CD4-positive, CD25-positive, alpha-beta regulatory T cell (primary cell): ENCODE data around the gene SOX10. TPM values are rescaled to one million over a fixed set of nuclear protein-coding genes. Genes with fewer than 3 reads are reported as not detected.
"Not testable (repeated sequence)": the region's sequence is repeated elsewhere in the genome, so short reads cannot be mapped to it uniquely, and the experiment has no call there.

Experiments used
- ATAC-seq, 2 donors: fragments of 150-1000 bp; cut with Tn5 transposase; one replicate each; pipeline ENCODE4 v1.10.0; 2021; ENCODE audit warnings: low read depth in 2 of 2, moderate number of reproducible peaks in 2 of 2, moderate library complexity in 1 of 2
- DNase-seq, 3 donors: peaks; one replicate each; pipeline versions ENCODE4 v3.0.0 to v3.0.0-alpha.2; 2012 to 2022; ENCODE audit warnings: mixed read lengths in 1 of 3
- H3K27ac ChIP-seq: one replicate; pipeline ENCODE4 v1.7.0; 2013; ENCODE audit warnings: mild to moderate bottlenecking, low read length; ENCODE audit not compliant: insufficient read depth, poor library complexity, severe bottlenecking
- H3K27me3 ChIP-seq: one replicate; pipeline ENCODE4 v1.7.0; 2013; ENCODE audit warnings: low read length; ENCODE audit not compliant: control insufficient read depth, insufficient read depth
- H3K36me3 ChIP-seq: one replicate; pipeline ENCODE4 v1.7.0; 2013; ENCODE audit warnings: mild to moderate bottlenecking, low read length, moderate library complexity; ENCODE audit not compliant: control insufficient read depth, insufficient read depth
- H3K4me1 ChIP-seq: 2 replicates; pipeline ENCODE4 v1.7.0; 2013; ENCODE audit warnings: mild to moderate bottlenecking, low read length; ENCODE audit not compliant: insufficient read depth, control insufficient read depth, poor library complexity, severe bottlenecking
- H3K4me3 ChIP-seq: one replicate; pipeline ENCODE4 v1.7.0; 2013; ENCODE audit warnings: low read depth, mild to moderate bottlenecking, low read length, moderate library complexity
- H3K9me3 ChIP-seq, 2 experiments: 1 replicate in 1 of 2; 2 replicates in 1 of 2; pipeline ENCODE4 v1.7.0; 2013; ENCODE audit warnings: low read length in 2 of 2, mild to moderate bottlenecking in 1 of 2, moderate library complexity in 1 of 2; ENCODE audit not compliant: control insufficient read depth in 2 of 2
- H3K27ac Mint-ChIP-seq, 3 donors: one replicate each; pipeline ENCODE4 v1.8.0; 2020 to 2022; ENCODE audit warnings: mild to moderate bottlenecking in 3 of 3, mixed read lengths in 3 of 3, moderate library complexity in 2 of 3
- H3K27me3 Mint-ChIP-seq: one replicate; pipeline ENCODE4 v1.8.0; 2022; ENCODE audit warnings: mild to moderate bottlenecking, mixed read lengths
- H3K36me3 Mint-ChIP-seq: one replicate; pipeline ENCODE4 v1.8.0; 2020; ENCODE audit warnings: mixed read lengths
- H3K4me1 Mint-ChIP-seq, 4 donors: one replicate each; pipeline ENCODE4 v1.8.0; 2020 to 2022; ENCODE audit warnings: mixed read lengths in 4 of 4, mild to moderate bottlenecking in 1 of 4
- H3K4me3 Mint-ChIP-seq, 4 donors: one replicate each; pipeline ENCODE4 v1.8.0; 2020 to 2022; ENCODE audit warnings: mild to moderate bottlenecking in 4 of 4, mixed read lengths in 4 of 4, moderate library complexity in 3 of 4
- H3K9me3 Mint-ChIP-seq, 7 donors: one replicate each; pipeline ENCODE4 v1.8.0; 2020 to 2022; ENCODE audit warnings: mixed read lengths in 7 of 7, mild to moderate bottlenecking in 3 of 7, moderate library complexity in 2 of 7
- polyA plus RNA-seq, 4 donors: library from polyadenylated mRNA; unstranded; fragments of 300-500 nt; fragmentation: Illumina TruSeq; gene quantifications; one replicate each; pipeline ENCODE4 v1.2.3, GENCODE V29; 2021
- total RNA-seq: library from RNA; stranded (reverse); gene quantifications from one replicate; pipeline ENCODE4 v1.2.3, GENCODE V29; 2022

SOX10 gene
- total and polyA plus RNA-seq, 5 donors from 2014 or later, result not detected

DNA sequence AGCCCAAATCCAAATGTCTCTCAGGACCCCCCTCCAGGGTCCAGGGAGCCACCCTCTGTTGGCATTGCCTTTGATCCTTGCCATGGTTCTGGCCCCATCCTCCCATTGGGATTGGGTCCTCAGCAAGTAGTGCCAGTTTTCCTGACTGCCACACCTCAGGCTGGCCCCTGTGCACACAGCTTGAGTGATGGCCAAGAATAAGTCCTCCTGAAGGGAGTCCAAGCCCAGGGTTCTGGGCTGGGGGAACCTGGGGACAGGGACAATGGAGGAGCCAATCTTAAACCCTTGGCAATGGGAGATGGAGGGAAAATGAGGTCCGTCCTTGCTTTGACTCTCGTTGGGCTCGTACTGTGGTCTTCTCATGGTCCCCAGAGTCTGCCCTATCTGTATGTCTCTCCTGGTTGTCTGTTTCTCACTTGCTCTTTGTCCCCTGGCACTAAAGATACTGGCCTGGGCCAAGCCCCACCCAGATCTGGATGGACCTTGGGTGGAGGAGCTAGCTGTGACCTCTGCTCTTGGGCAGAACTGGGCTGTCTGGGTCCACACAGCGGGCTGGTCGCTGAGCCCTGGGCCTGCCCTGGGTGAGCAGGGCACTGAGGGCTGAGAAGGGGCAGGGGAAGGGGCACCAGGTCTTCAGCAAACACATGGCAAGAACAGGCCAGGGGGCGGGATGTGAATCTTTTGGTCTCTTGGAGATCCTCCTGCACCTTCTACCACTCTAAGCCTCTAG lies 2.9 kb downstream of the SOX10 start:
- H3K27me3 Mint-ChIP-seq, result no peaks in the 10 kb centered on the region
- Histone ChIP-seq H3K27ac (no peak overlapping the region), H3K4me3 (no peak overlapping the region), H3K36me3 (peaks cover 3% of the 10 kb centered on the region), H3K9me3 (no peaks in the 10 kb centered on the region), H3K4me1 (no peaks in the 10 kb centered on the region), H3K27me3 (no peaks in the 10 kb centered on the region)
- H3K36me3 Mint-ChIP-seq, result peaks cover 3% of the 10 kb centered on the region
- H3K4me3 Mint-ChIP-seq, result no peak overlapping the region
- no peak for ATAC-seq
- H3K27ac Mint-ChIP-seq, result no peak overlapping the region
- H3K9me3 Mint-ChIP-seq, result no peaks in the 10 kb centered on the region
- peaks cover 0 to 2% (median under 1%) of the 10 kb centered on the region in 4 donors for H3K4me1 Mint-ChIP-seq
- no peak for DNase-seq

- H3K9me3 ChIP-seq, result no peaks in the 10 kb centered on the region
- no peak overlapping the region for H3K27ac ChIP-seq
- Mint-ChIP-seq H3K36me3 (peaks cover 15% of the 10 kb centered on the region), H3K4me1 (peaks cover 0 to 2% (median under 1%) of the 10 kb centered on the region in 4 donors), H3K27me3 (no peaks in the 10 kb centered on the region), H3K4me3 (no peak overlapping the region), H3K27ac (no peak overlapping the region), H3K9me3 (no peaks in the 10 kb centered on the region)
- DNase-seq, result no peak
- H3K27me3 ChIP-seq, result no peaks in the 10 kb centered on the region
- H3K4me3 ChIP-seq, result no peak overlapping the region
- peaks cover 3% of the 10 kb centered on the region for H3K36me3 ChIP-seq
- no peaks in the 10 kb centered on the region for H3K4me1 ChIP-seq
- no peak for ATAC-seq
These were observed 4.6 kb downstream of the SOX10 start for GRCh38 chr22:37979782-37980181.

- no peaks in the 10 kb centered on the region for H3K27me3 ChIP-seq
- no peak overlapping the region for H3K4me3 ChIP-seq
- Mint-ChIP-seq H3K4me1 (peaks cover 0 to 2% (median under 1%) of the 10 kb centered on the region in 4 donors), H3K9me3 (peaks cover 0 to 2% (median 0%) of the 10 kb centered on the region in 7 donors), H3K27ac (peak overlapping the region in 1 of 3 donors; percentile 29), H3K27me3 (no peaks in the 10 kb centered on the region), H3K36me3 (peaks cover 13% of the 10 kb centered on the region), H3K4me3 (no peak overlapping the region)
- DNase-seq (no peak), ATAC-seq (no peak)
- H3K36me3 ChIP-seq, result peaks cover 3% of the 10 kb centered on the region
- no peaks in the 10 kb centered on the region for H3K9me3 ChIP-seq
- no peaks in the 10 kb centered on the region for H3K4me1 ChIP-seq
- H3K27ac ChIP-seq, result no peak overlapping the region
These were observed 7.8 kb downstream of the SOX10 start for GRCh38 chr22:37976547-37976946.

DNA sequence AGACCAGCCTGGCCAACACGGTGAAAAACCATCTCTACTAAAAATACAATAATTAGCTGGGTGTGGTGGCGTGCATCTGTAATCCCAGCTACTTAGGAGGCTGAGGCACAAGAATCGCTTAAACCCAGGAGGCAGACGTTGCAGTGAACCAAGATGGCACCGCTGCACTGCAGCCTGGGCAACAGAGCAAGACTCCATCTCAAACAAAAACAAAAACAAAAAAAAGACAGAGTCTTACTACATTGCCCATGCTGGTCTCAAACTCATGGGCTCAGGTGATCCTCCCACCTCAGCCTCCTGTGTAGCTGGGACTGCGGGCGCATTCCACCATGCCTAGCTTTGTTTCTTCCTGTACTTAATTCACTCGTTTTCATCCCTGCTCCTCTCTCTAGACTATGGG lies 8.3 kb downstream of the SOX10 start:
- not testable (repeated sequence) for H3K27me3 Mint-ChIP-seq, H3K4me3 ChIP-seq, H3K27ac ChIP-seq, H3K4me1 Mint-ChIP-seq, H3K9me3 Mint-ChIP-seq, DNase-seq, H3K9me3 ChIP-seq, H3K27me3 ChIP-seq, H3K36me3 ChIP-seq, ATAC-seq, H3K4me1 ChIP-seq, H3K27ac Mint-ChIP-seq, H3K4me3 Mint-ChIP-seq
- H3K36me3 Mint-ChIP-seq, result peaks cover 13% of the 10 kb centered on the region

- Mint-ChIP-seq H3K27me3 (no peaks in the 10 kb centered on the region), H3K4me1 (peaks cover 0 to 5% (median 1%) of the 10 kb centered on the region in 4 donors), H3K9me3 (peaks cover 0 to 2% (median 0%) of the 10 kb centered on the region in 7 donors), H3K27ac (peak overlapping the region in 2 of 3 donors; percentile 1 to 61), H3K4me3 (no peak overlapping the region), H3K36me3 (peaks cover 13% of the 10 kb centered on the region)
- ATAC-seq, result no peak
- no peaks in the 10 kb centered on the region for H3K4me1 ChIP-seq
- H3K9me3 ChIP-seq, result no peaks in the 10 kb centered on the region
- H3K36me3 ChIP-seq, result peaks cover 3% of the 10 kb centered on the region
- H3K27ac ChIP-seq, result no peak overlapping the region
- H3K4me3 ChIP-seq, result no peak overlapping the region
- no peaks in the 10 kb centered on the region for H3K27me3 ChIP-seq
- no peak for DNase-seq
These were observed 9.2 kb downstream of the SOX10 start for GRCh38 chr22:37975153-37975552.

- Histone ChIP-seq H3K27me3 (no peaks in the 10 kb centered on the region), H3K9me3 (no peaks in the 10 kb centered on the region), H3K4me1 (no peaks in the 10 kb centered on the region), H3K27ac (no peak overlapping the region), H3K36me3 (peaks cover 5% of the 10 kb centered on the region), H3K4me3 (no peak overlapping the region)
- Mint-ChIP-seq H3K9me3 (peaks cover 0 to 2% (median 0%) of the 10 kb centered on the region in 7 donors), H3K36me3 (peaks cover 21% of the 10 kb centered on the region), H3K4me1 (peaks cover 0 to 5% (median 2%) of the 10 kb centered on the region in 4 donors), H3K4me3 (no peak overlapping the region), H3K27me3 (no peaks in the 10 kb centered on the region), H3K27ac (no peak overlapping the region)
- no peak for DNase-seq
- ATAC-seq, result no peak
These were observed 10.8 kb downstream of the SOX10 start for GRCh38 chr22:37973271-37974170.

GRCh38 chr22:37972527-37972926 lies 11.8 kb downstream of the SOX10 start:
- no peaks in the 10 kb centered on the region for H3K27me3 Mint-ChIP-seq
- no peak overlapping the region for H3K27ac ChIP-seq
- DNase-seq (no peak), ATAC-seq (no peak)
- H3K4me3 ChIP-seq, result no peak overlapping the region
- H3K36me3 ChIP-seq, result peaks cover 15% of the 10 kb centered on the region
- peaks cover 28% of the 10 kb centered on the region for H3K36me3 Mint-ChIP-seq
- H3K27ac Mint-ChIP-seq, result peak overlapping the region in 2 of 3 donors; percentile 25 to 44
- H3K4me1 Mint-ChIP-seq, result peaks cover 0 to 5% (median 2%) of the 10 kb centered on the region in 4 donors
- no peaks in the 10 kb centered on the region for H3K4me1 ChIP-seq
- H3K4me3 Mint-ChIP-seq, result no peak overlapping the region
- H3K27me3 ChIP-seq, result no peaks in the 10 kb centered on the region
- H3K9me3 ChIP-seq, result no peaks in the 10 kb centered on the region
- H3K9me3 Mint-ChIP-seq, result peaks cover 0 to 2% (median 0%) of the 10 kb centered on the region in 7 donors
